GM12878 (cell line): ENCODE results near the gene TGFBR1. TPM values are rescaled to one million over a fixed set of nuclear protein-coding genes. Genes with fewer than 3 reads are reported as not detected.

Experiments
- ATAC-seq: fragments of 200-7000 bp; cut with Tn5 transposase; 3 replicates; pipeline ENCODE4 v1.9.1; 2020; ENCODE audit warnings: mild to moderate bottlenecking, moderate library complexity
- BruUV-seq: library from RNA; stranded (reverse); fragments of 400-500 nt; replicated peaks from 2 replicates; lab custom pipeline; 2021; lab: Mats Ljungman, UMichigan
- CTCF ChIA-PET: fragments of 300-600 bp; sonication (Branson Sonifier 250); formaldehyde crosslinking; extraction: SDS; loops from one replicate; lab custom pipeline; 2021; ENCODE audit warnings: inconsistent platforms; lab: Yijun Ruan, JAX
- POLR2A ChIA-PET: fragments of 350-600 bp; formaldehyde crosslinking; extraction: SDS; loops from one replicate; lab custom pipeline; 2021; ENCODE audit warnings: inconsistent platforms; lab: Charles Lee
- RAD21 ChIA-PET: fragments of 300-600 bp; sonication (Branson Sonifier 250); formaldehyde crosslinking; loops from one replicate; lab custom pipeline; 2023; ENCODE audit warnings: antibody characterized with exemption; ENCODE audit not compliant: unreplicated experiment; lab: Charles Lee
- SMC1A ChIA-PET: fragments of 300-600 bp; sonication (Branson Sonifier 250); formaldehyde crosslinking; loops from one replicate; lab custom pipeline; 2023; ENCODE audit not compliant: unreplicated experiment, uncharacterized antibody; lab: Charles Lee
- DNase-seq: peaks from one replicate; pipeline ENCODE4 v3.0.0-alpha.2; 2011; ENCODE audit warnings: low read depth, low spot score
- FAIRE-seq: peaks from 3 replicates; lab custom pipeline; 2011; peaks lifted over from hg19 to GRCh38; lab: Jason Lieb, UNC
- H2AFZ ChIP-seq: 2 replicates; pipeline ENCODE4 v1.6.0; 2011; ENCODE audit warnings: low read depth, low read length, control low read depth; ENCODE audit not compliant: control insufficient read depth
- H3K27ac ChIP-seq: 2 replicates; pipeline ENCODE4 v1.5.1; 2011; ENCODE audit warnings: control low read depth; ENCODE audit not compliant: control insufficient read depth, insufficient read depth
- H3K27me3 ChIP-seq, 2 experiments: replicated peaks in 1 of 2; 2 replicates each; pipeline versions ENCODE4 v1.6.0 to v1.6.1; 2011; ENCODE audit warnings: low read length in 1 of 2; ENCODE audit not compliant: control insufficient read depth in 2 of 2, insufficient read depth in 2 of 2
- H3K36me3 ChIP-seq, 2 experiments: 2 replicates each; pipeline ENCODE4 v1.5.1; 2011; ENCODE audit warnings: low read length in 1 of 2; ENCODE audit not compliant: control insufficient read depth in 2 of 2, insufficient read depth in 2 of 2
- H3K4me1 ChIP-seq: 2 replicates; pipeline ENCODE4 v1.6.1; 2011; ENCODE audit warnings: mild to moderate bottlenecking, low read length, moderate library complexity, mixed read lengths; ENCODE audit not compliant: control insufficient read depth, insufficient read depth
- H3K4me2 ChIP-seq: 2 replicates; pipeline ENCODE4 v1.6.0; 2011; ENCODE audit warnings: control low read depth; ENCODE audit not compliant: control insufficient read depth, insufficient read depth
- H3K4me3 ChIP-seq: fragments of 200-600 bp; sonication (generic); 2 replicates; pipeline ENCODE4 v1.5.1; 2016
- H3K79me2 ChIP-seq: 2 replicates; pipeline ENCODE4 v1.6.0; 2011; ENCODE audit warnings: low read length; ENCODE audit not compliant: control insufficient read depth, insufficient read depth
- H3K9ac ChIP-seq: 2 replicates; pipeline ENCODE4 v1.8.0; 2011; ENCODE audit warnings: low read length, control low read depth, mixed read lengths; ENCODE audit not compliant: control insufficient read depth, insufficient read depth
- H3K9me3 ChIP-seq: replicated peaks from 3 replicates; pipeline ENCODE4 v1.5.1; 2011; ENCODE audit warnings: mild to moderate bottlenecking, low read length; ENCODE audit not compliant: control insufficient read depth, insufficient read depth
- H4K20me1 ChIP-seq: 2 replicates; pipeline ENCODE4 v1.6.0; 2011; ENCODE audit not compliant: control insufficient read depth, insufficient read depth
- CBX3 ChIP-seq: fragments of 200-600 bp; sonication (generic); IDR thresholded peaks from 2 replicates; pipeline ENCODE4 v1.6.1; 2016; ENCODE audit warnings: low read depth, borderline replicate concordance
- CEBPZ ChIP-seq: fragments of 150-350 bp; IDR thresholded peaks from 2 replicates; pipeline ENCODE4 v1.6.1; 2016; ENCODE audit warnings: low read depth, low read length
- EP300 ChIP-seq, 2 experiments: fragments of 150-350 bp in 1 of 2; IDR thresholded peaks; 2 replicates each; pipeline ENCODE4 v1.6.1; 2011 to 2012; ENCODE audit warnings: low read depth in 2 of 2, low read length in 2 of 2, borderline replicate concordance in 1 of 2, improper control_type of control experiment in 1 of 2, inconsistent platforms in 1 of 2; ENCODE audit not compliant: control insufficient read depth in 1 of 2
- ESRRA ChIP-seq: IDR thresholded peaks from 2 replicates; pipeline ENCODE4 v1.6.1; 2012; ENCODE audit warnings: mild to moderate bottlenecking, low read length, improper control_type of control experiment
- IKZF2 ChIP-seq, 2 experiments: fragments of 450-650 bp; IDR thresholded peaks; 2 replicates each; pipeline ENCODE4 v1.6.1; 2017; ENCODE audit warnings: mild to moderate bottlenecking in 2 of 2, moderate library complexity in 2 of 2
- MXI1 ChIP-seq: fragments of 150-350 bp; IDR thresholded peaks from 2 replicates; pipeline ENCODE4 v1.6.1; 2011; ENCODE audit warnings: low read depth, mild to moderate bottlenecking, inconsistent platforms, low read length, improper control_type of control experiment
- NFYA ChIP-seq: IDR thresholded peaks from 2 replicates; pipeline ENCODE4 v1.6.1; 2011; ENCODE audit warnings: low read depth, mild to moderate bottlenecking, low read length, improper control_type of control experiment, borderline replicate concordance
- PKNOX1 ChIP-seq: fragments of 450-650 bp; IDR thresholded peaks from 2 replicates; pipeline ENCODE4 v1.6.1; 2016; ENCODE audit warnings: mild to moderate bottlenecking
- POLR2AphosphoS5 ChIP-seq: IDR thresholded peaks from 2 replicates; pipeline ENCODE4 v1.6.1; 2011; ENCODE audit warnings: mild to moderate bottlenecking, low read length, inconsistent platforms
- SMARCA5 ChIP-seq: fragments of 450-650 bp; IDR thresholded peaks from 2 replicates; pipeline ENCODE4 v1.6.1; 2017; ENCODE audit warnings: mild to moderate bottlenecking
- SREBF2 ChIP-seq: IDR thresholded peaks from 2 replicates; pipeline ENCODE4 v1.6.1; 2012; ENCODE audit warnings: mild to moderate bottlenecking, low read length
- ZBTB33 ChIP-seq: fragments of 450-650 bp; IDR thresholded peaks from 2 replicates; pipeline ENCODE4 v1.6.1; 2017; ENCODE audit warnings: mild to moderate bottlenecking
- ZNF24 ChIP-seq: fragments of 450-650 bp; IDR thresholded peaks from 2 replicates; pipeline ENCODE4 v1.6.1; 2017; ENCODE audit warnings: antibody characterized with exemption, mild to moderate bottlenecking
- WGBS: methylation state at CpG from one replicate; pipeline ENCODE4 v1.1.6; 2016; ENCODE audit warnings: low lambda C conversion rate; ENCODE audit not compliant: insufficient replicate concordance, insufficient coverage; ENCODE audit errors: missing lambda C conversion rate; 5-methylcytosine and 5-hydroxymethylcytosine counted together
- in situ Hi-C: fragments of 300-500 bp; cut with MboI; formaldehyde crosslinking; loops from 9 replicates; pipeline ENCODE4 v1.14.3; 2018; ENCODE audit warnings: mixed read lengths
- intact Hi-C: fragments of 100-400 bp; cut with micrococcal nuclease; formaldehyde crosslinking; loops from one replicate; pipeline ENCODE4 v1.14.2; 2022; ENCODE audit not compliant: unreplicated experiment
- polyA plus RNA-seq, 11 experiments: library from polyadenylated mRNA; depleted of rRNA in 4 of 11; unstranded in 6 of 11; stranded (reverse) in 5 of 11; fragments of >200 nt; fragmentation: Nextera tagmentation in 4 of 11; fragmentation: Illumina TruSeq in 1 of 11; extraction: Ambion mirVana in 4 of 11; extraction: Trizol in 1 of 11; gene quantifications; 1 replicate in 1 of 11; 2 replicates in 10 of 11; pipeline versions ENCODE4 v1.2.1 to v1.2.3, GENCODE V29; 2011 to 2016; ENCODE audit warnings: inconsistent platforms in 2 of 11, missing spikeins in 2 of 11, low read depth in 1 of 11
- total RNA-seq, 4 experiments: library from RNA; depleted of rRNA in 3 of 4; stranded (reverse); fragments of >200 nt in 3 of 4; fragmentation: Illumina TruSeq in 1 of 4; extraction: Trizol in 1 of 4; gene quantifications; 2 replicates each; pipeline versions ENCODE4 v1.2.1 to v1.2.3, GENCODE V29; 2013 to 2021
- TF ChIP-seq, protein P1 (sequence below): fragments of 450-650 bp; IDR thresholded peaks from 2 replicates; pipeline ENCODE4 v1.6.1; 2017; ENCODE audit warnings: borderline replicate concordance

Gene TGFBR1
- total and polyA plus RNA-seq, 10 of the 15 experiments (the other 5 are each of a cell fraction or from before 2014, with no cell fraction given), result 2.9 to 27.2 (median 16.6) TPM

DNA sequence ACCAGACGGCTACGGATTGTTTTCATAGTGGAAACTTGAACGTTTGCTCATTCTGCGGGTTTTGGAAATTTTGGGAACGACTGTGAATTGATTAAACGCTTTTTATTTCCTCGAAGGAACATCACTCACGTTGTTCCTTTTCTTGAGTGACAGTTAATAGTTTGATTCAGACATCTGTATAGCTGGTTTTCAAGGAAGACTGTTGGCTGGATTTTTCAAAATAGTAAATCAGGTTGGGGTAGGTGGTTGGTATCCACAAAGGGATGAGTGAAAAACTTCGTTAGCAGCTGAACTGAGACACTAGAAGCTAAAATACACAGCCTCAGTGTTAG lies 1.1 kb downstream of the TGFBR1 start:
- no peak for FAIRE-seq
- Histone ChIP-seq H4K20me1 (no peaks in the 10 kb centered on the region), H2AFZ (peak overlapping the region; percentile 69), H3K27ac (peak overlapping the region; percentile 67), H3K4me1 (peaks cover 8% of the 10 kb centered on the region; the same call in 1 of the 2 replicates), H3K79me2 (peaks cover 23% of the 10 kb centered on the region), H3K27me3 (no peaks in the 10 kb centered on the region), H3K36me3 (no peaks in the 10 kb centered on the region), H3K9ac (peak overlapping the region; percentile 76), H3K4me3 (peak overlapping the region; percentile 87), H3K4me2 (peak overlapping the region; percentile 97), H3K9me3 (no peaks in the 10 kb centered on the region)
- ATAC-seq, result no peak
- intact Hi-C loops, result loop anchor here (2.0 to 5.0 kb wide), 2 partner anchors 25 to 49 kb away; no protein-coding TSS in a partner anchor
- DNase-seq, result no peak
- RAD21 ChIA-PET, result interaction anchor here (1.1 to 7.2 kb wide), 9 partner anchors 8 to 130 kb away, joined by 3 to 83 read pairs (median 5); no protein-coding TSS in a partner anchor
- CTCF ChIA-PET, result interaction anchor here (0.8 to 2.3 kb wide), 7 partner anchors 8 to 105 kb away, joined by 3 to 13 read pairs (median 4); no protein-coding TSS in a partner anchor
- in situ Hi-C loops, result no loop called here
- 9% methylated on average over 9 of the region's 9 CpGs for WGBS
- TSS peak; percentile 42 for BruUV-seq
- POLR2A ChIA-PET, result interaction anchor here (1.0 to 2.4 kb wide), 8 partner anchors 12 to 50 kb away, joined by 3 to 20 read pairs (median 5); no protein-coding TSS in a partner anchor
- SMC1A ChIA-PET, result interaction anchor here (0.8 to 7.8 kb wide), 10 partner anchors 12 to 119 kb away, joined by 3 to 113 read pairs (median 4); no protein-coding TSS in a partner anchor
- TF ChIP-seq ZNF24 (no peak), CBX3 (no peak), EP300 (IDR thresholded peaks at IDR 0.05; ENCODE audit: borderline replicate concordance in 1 of 2, control insufficient read depth in 1 of 2, low read depth in 2 of 2, low read length in 2 of 2) (no peak), ZBTB33 (no peak), NFYA (no peak), IKZF2 (IDR thresholded peaks at IDR 0.05) (0 out of 4 replicates have a peak, but pooled peaks of 1 of the 2 experiments have one; percentile 43), ESRRA (no peak), SMARCA5 (no peak), POLR2AphosphoS5 (no peak), CEBPZ (no peak), PKNOX1 (peak; percentile 82), SREBF2 (no peak), MXI1 (no peak)
- TF ChIP-seq, protein P1, sequence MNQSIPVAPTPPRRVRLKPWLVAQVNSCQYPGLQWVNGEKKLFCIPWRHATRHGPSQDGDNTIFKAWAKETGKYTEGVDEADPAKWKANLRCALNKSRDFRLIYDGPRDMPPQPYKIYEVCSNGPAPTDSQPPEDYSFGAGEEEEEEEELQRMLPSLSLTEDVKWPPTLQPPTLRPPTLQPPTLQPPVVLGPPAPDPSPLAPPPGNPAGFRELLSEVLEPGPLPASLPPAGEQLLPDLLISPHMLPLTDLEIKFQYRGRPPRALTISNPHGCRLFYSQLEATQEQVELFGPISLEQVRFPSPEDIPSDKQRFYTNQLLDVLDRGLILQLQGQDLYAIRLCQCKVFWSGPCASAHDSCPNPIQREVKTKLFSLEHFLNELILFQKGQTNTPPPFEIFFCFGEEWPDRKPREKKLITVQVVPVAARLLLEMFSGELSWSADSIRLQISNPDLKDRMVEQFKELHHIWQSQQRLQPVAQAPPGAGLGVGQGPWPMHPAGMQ, result no peak
